IMR-90 (cell line): ENCODE measurements around the gene FNDC3B. TPM values are rescaled to one million over a fixed set of nuclear protein-coding genes. Genes with fewer than 3 reads are reported as not detected.

Experiments used
- ATAC-seq: fragments of 200-7000 bp; cut with Tn5 transposase; 2 replicates; pipeline ENCODE4 v1.9.1; 2020; ENCODE audit warnings: low read depth, mild to moderate bottlenecking, moderate library complexity
- BruUV-seq: library from RNA; stranded (reverse); fragments of 400-500 nt; replicated peaks from 2 replicates; lab custom pipeline; 2021; lab: Mats Ljungman, UMichigan
- CTCF ChIA-PET: fragments of 300-600 bp; formaldehyde crosslinking; extraction: SDS; loops from one replicate; lab custom pipeline; 2021; ENCODE audit warnings: antibody characterized with exemption; lab: Yijun Ruan, JAX
- POLR2A ChIA-PET: fragments of 300-600 bp; sonication (Branson Sonifier 250); formaldehyde crosslinking; loops from one replicate; lab custom pipeline; 2022; ENCODE audit warnings: antibody characterized with exemption; ENCODE audit not compliant: unreplicated experiment; lab: Charles Lee
- DNase-seq: peaks from one replicate; pipeline ENCODE4 v3.0.0; 2013
- H2AFZ ChIP-seq: replicated peaks from 2 replicates; pipeline ENCODE3; 2013; ENCODE audit warnings: low read length, mild to moderate bottlenecking; ENCODE audit not compliant: poor library complexity
- H2AK5ac ChIP-seq: 2 replicates; pipeline ENCODE4 v1.6.1; 2013; ENCODE audit warnings: low read depth, low read length, inconsistent platforms
- H2AK9ac ChIP-seq: replicated peaks from 2 replicates; pipeline ENCODE3; 2013; ENCODE audit warnings: mild to moderate bottlenecking, low read depth, low read length, moderate library complexity; ENCODE audit not compliant: poor library complexity
- H2BK120ac ChIP-seq: 2 replicates; pipeline ENCODE4 v1.6.1; 2013; ENCODE audit warnings: low read depth, low read length, inconsistent platforms
- H2BK15ac ChIP-seq: 3 replicates; pipeline ENCODE4 v1.6.1; 2013; ENCODE audit warnings: low read depth, low read length, inconsistent platforms
- H2BK20ac ChIP-seq: 2 replicates; pipeline ENCODE4 v1.6.1; 2013; ENCODE audit warnings: low read depth, mild to moderate bottlenecking, inconsistent platforms, low read length, moderate library complexity
- H2BK5ac ChIP-seq: 2 replicates; pipeline ENCODE4 v1.6.1; 2013; ENCODE audit warnings: mild to moderate bottlenecking, low read depth, low read length, inconsistent platforms; ENCODE audit not compliant: poor library complexity, severe bottlenecking
- H3K14ac ChIP-seq: replicated peaks from 2 replicates; pipeline ENCODE4 v1.6.1; 2013; ENCODE audit warnings: low read depth, low read length, inconsistent platforms
- H3K18ac ChIP-seq: 2 replicates; pipeline ENCODE4 v1.6.1; 2013; ENCODE audit warnings: low read depth, low read length, control low read depth
- H3K23ac ChIP-seq: 2 replicates; pipeline ENCODE4 v1.6.1; 2013; ENCODE audit warnings: low read depth, low read length, inconsistent platforms
- H3K27ac ChIP-seq: 2 replicates; pipeline ENCODE4 v1.5.1; 2013; ENCODE audit warnings: mild to moderate bottlenecking, control low read depth, low read length; ENCODE audit not compliant: insufficient read depth
- H3K27me3 ChIP-seq: 2 replicates; pipeline ENCODE4 v1.6.1; 2013; ENCODE audit warnings: low read length; ENCODE audit not compliant: control insufficient read depth, insufficient read depth
- H3K36me3 ChIP-seq: 2 replicates; pipeline ENCODE4 v1.6.1; 2013; ENCODE audit warnings: low read length, mixed read lengths; ENCODE audit not compliant: control insufficient read depth, insufficient read depth
- H3K4ac ChIP-seq: 2 replicates; pipeline ENCODE4 v1.6.1; 2013; ENCODE audit warnings: low read depth, low read length, inconsistent platforms
- H3K4me1 ChIP-seq: 2 replicates; pipeline ENCODE4 v1.6.1; 2013; ENCODE audit warnings: low read length, mixed read lengths; ENCODE audit not compliant: control insufficient read depth, insufficient read depth
- H3K4me2 ChIP-seq: 2 replicates; pipeline ENCODE4 v1.6.1; 2013; ENCODE audit warnings: low read depth, mild to moderate bottlenecking, control low read depth, low read length, moderate library complexity
- H3K4me3 ChIP-seq: 2 replicates; pipeline ENCODE4 v1.5.1; 2013; ENCODE audit warnings: low read depth, mild to moderate bottlenecking, control low read depth, low read length, moderate library complexity; ENCODE audit not compliant: insufficient read depth
- H3K56ac ChIP-seq: 2 replicates; pipeline ENCODE4 v1.6.1; 2013; ENCODE audit warnings: low read length, inconsistent platforms; ENCODE audit not compliant: insufficient read depth; ENCODE audit errors: extremely low read depth
- H3K79me1 ChIP-seq, 2 experiments: 2 replicates each; pipeline ENCODE4 v1.6.1; 2013; ENCODE audit warnings: low read length in 2 of 2, inconsistent platforms in 1 of 2, low read depth in 1 of 2
- H3K9ac ChIP-seq: 2 replicates; pipeline ENCODE4 v1.6.1; 2013; ENCODE audit warnings: low read depth, low read length, control low read depth
- H3K9me1 ChIP-seq: 2 replicates; pipeline ENCODE4 v1.6.1; 2013; ENCODE audit warnings: low read length, inconsistent platforms; ENCODE audit not compliant: insufficient read depth
- H3K9me3 ChIP-seq: 2 replicates; pipeline ENCODE4 v1.6.1; 2013; ENCODE audit warnings: low read length; ENCODE audit not compliant: control insufficient read depth, insufficient read depth
- H4K20me1 ChIP-seq: 2 replicates; pipeline ENCODE4 v1.6.1; 2013; ENCODE audit warnings: low read length, inconsistent platforms; ENCODE audit not compliant: insufficient read depth
- H4K5ac ChIP-seq: 2 replicates; pipeline ENCODE4 v1.6.1; 2013; ENCODE audit warnings: mild to moderate bottlenecking, low read depth, low read length, control low read depth
- H4K8ac ChIP-seq, 2 experiments: 2 replicates each; pipeline ENCODE4 v1.6.1; 2013; ENCODE audit warnings: low read depth in 2 of 2, low read length in 2 of 2, control low read depth in 1 of 2, inconsistent platforms in 1 of 2
- H4K91ac ChIP-seq: 2 replicates; pipeline ENCODE4 v1.6.1; 2013; ENCODE audit warnings: low read depth, low read length, inconsistent platforms; ENCODE audit not compliant: insufficient read depth
- BHLHE40 ChIP-seq: fragments of 150-350 bp; IDR thresholded peaks from 2 replicates; pipeline ENCODE4 v1.6.1; 2016; ENCODE audit warnings: mild to moderate bottlenecking, low read depth, low read length
- CEBPB ChIP-seq: IDR thresholded peaks from 2 replicates; pipeline ENCODE4 v1.6.1; 2012; ENCODE audit warnings: low read depth, low read length, improper control_type of control experiment
- CHD1 ChIP-seq: IDR thresholded peaks from 2 replicates; pipeline ENCODE4 v1.6.1; 2012; ENCODE audit warnings: low read depth, low read length, improper control_type of control experiment
- FOS ChIP-seq: fragments of 150-350 bp; IDR thresholded peaks from 2 replicates; pipeline ENCODE4 v1.6.1; 2016; ENCODE audit warnings: low read depth, low read length
- MAFK ChIP-seq: IDR thresholded peaks from 2 replicates; pipeline ENCODE4 v1.6.1; 2012; ENCODE audit warnings: low read depth, low read length, improper control_type of control experiment
- MAZ ChIP-seq: IDR thresholded peaks from 2 replicates; pipeline ENCODE4 v1.6.1; 2012; ENCODE audit warnings: low read depth, mild to moderate bottlenecking, low read length, improper control_type of control experiment, moderate library complexity, borderline replicate concordance
- MXI1 ChIP-seq: IDR thresholded peaks from 2 replicates; pipeline ENCODE4 v1.6.1; 2012; ENCODE audit warnings: low read depth, mild to moderate bottlenecking, low read length, moderate library complexity, borderline replicate concordance
- NFE2L2 ChIP-seq: fragments of 150-350 bp; IDR thresholded peaks from 2 replicates; pipeline ENCODE4 v1.6.1; 2016; ENCODE audit warnings: low read depth, mild to moderate bottlenecking, low read length
- POLR2A ChIP-seq: IDR thresholded peaks from 2 replicates; pipeline ENCODE4 v1.6.1; 2012; ENCODE audit warnings: mild to moderate bottlenecking, low read depth, low read length
- RAD21 ChIP-seq: IDR thresholded peaks from 2 replicates; pipeline ENCODE4 v1.6.1; 2012; ENCODE audit warnings: low read length, improper control_type of control experiment
- RCOR1 ChIP-seq: IDR thresholded peaks from 2 replicates; pipeline ENCODE4 v1.6.1; 2012; ENCODE audit warnings: mild to moderate bottlenecking, low read length, improper control_type of control experiment; ENCODE audit not compliant: insufficient replicate concordance
- RFX5 ChIP-seq: IDR thresholded peaks from 2 replicates; pipeline ENCODE4 v1.8.0; 2012; ENCODE audit warnings: low read depth, mild to moderate bottlenecking, low read length, moderate library complexity
- SMC3 ChIP-seq: fragments of 150-350 bp; IDR thresholded peaks from 2 replicates; pipeline ENCODE4 v1.6.1; 2016; ENCODE audit warnings: low read depth, mild to moderate bottlenecking, antibody characterized with exemption, low read length, moderate library complexity
- dilution Hi-C: fragments of 300-500 bp; cut with HindIII; formaldehyde crosslinking; loops from one replicate; pipeline ENCODE4 v1.14.3; 2018; ENCODE audit warnings: low sequenced_read_pairs; ENCODE audit not compliant: unreplicated experiment
- in situ Hi-C: fragments of 300-500 bp; cut with MboI; formaldehyde crosslinking; loops from 3 replicates; pipeline ENCODE4 v1.14.3; 2019; ENCODE audit warnings: low sequenced_read_pairs, inconsistent platforms, mixed read lengths
- intact Hi-C: fragments of 100-400 bp; cut with micrococcal nuclease; formaldehyde crosslinking; loops from 2 replicates; pipeline ENCODE4 v1.10.0; 2022
- polyA plus RNA-seq, 3 experiments: library from polyadenylated mRNA; depleted of rRNA; stranded (reverse); fragments of >200 nt; gene quantifications; 2 replicates each; pipeline ENCODE4 v1.2.3, GENCODE V29; 2012; ENCODE audit warnings: low replicate concordance in 1 of 3
- total RNA-seq: library from RNA; depleted of rRNA; stranded (reverse); fragments of >200 nt; gene quantifications from 2 replicates; pipeline ENCODE4 v1.2.3, GENCODE V29; 2012
- TF ChIP-seq, protein P1 (sequence below): fragments of 150-350 bp; IDR thresholded peaks from 2 replicates; pipeline ENCODE4 v1.6.1; 2016; ENCODE audit warnings: low read depth, mild to moderate bottlenecking, low read length, moderate library complexity, borderline replicate concordance
- TF ChIP-seq, protein P2 (sequence below): fragments of 150-350 bp; IDR thresholded peaks from 2 replicates; pipeline ENCODE4 v1.6.1; 2017; ENCODE audit warnings: mild to moderate bottlenecking, antibody characterized with exemption, low read length, low read depth
- TF ChIP-seq, protein P3 (sequence below): conservative IDR thresholded peaks from 2 replicates; pipeline ENCODE4 v1.5.1; 2012; ENCODE audit warnings: mild to moderate bottlenecking, low read depth, low read length, improper control_type of control experiment

FNDC3B gene
- total and polyA plus RNA-seq, 2 of the 4 experiments (the other 2 are of a cell fraction), result 23.9 to 150 TPM

DNA sequence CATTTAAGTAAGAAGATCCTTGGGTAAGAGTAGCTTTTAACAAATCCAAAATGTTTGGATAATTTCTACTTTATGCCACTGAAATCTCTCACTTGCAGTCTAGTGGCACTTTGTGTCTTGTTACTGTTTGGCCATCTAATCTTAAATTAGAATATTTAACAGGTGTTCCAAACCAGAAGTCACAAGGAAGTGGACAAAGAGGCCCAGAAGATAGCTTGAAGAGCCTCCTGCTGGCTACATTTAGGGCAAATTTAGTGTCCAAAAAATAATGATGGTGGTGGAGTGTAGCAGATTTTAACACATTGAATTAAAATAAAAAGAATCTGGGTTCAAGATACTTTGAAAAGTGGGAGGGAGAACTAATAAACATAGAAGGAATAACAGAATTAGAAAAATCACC is 236.7 kb downstream of the FNDC3B start:
- no peak overlapping the region for H3K4ac ChIP-seq
- no peak overlapping the region for H2BK15ac ChIP-seq
- H4K20me1 ChIP-seq, result peaks cover 42% of the 10 kb centered on the region

More for the DNA sequence above, 236.7 kb downstream of the FNDC3B start:
- Histone ChIP-seq H3K23ac (no peak overlapping the region), H2BK120ac (no peak overlapping the region), H2AFZ (no peak overlapping the region), H2AK9ac (no peak overlapping the region), H4K5ac (no peak overlapping the region), H2BK20ac (no peak overlapping the region), H3K4me1 (peaks cover 28% of the 10 kb centered on the region), H4K91ac (no peak overlapping the region), H3K79me1 (peaks cover 28 to 75% of the 10 kb centered on the region in 2 experiments), H2BK5ac (no peak overlapping the region), H2AK5ac (no peak overlapping the region), H3K9me3 (no peaks in the 10 kb centered on the region), H3K9ac (no peak overlapping the region), H3K27ac (no peak overlapping the region), H3K56ac (no peak overlapping the region), H3K36me3 (peaks cover 10% of the 10 kb centered on the region), H3K18ac (no peak overlapping the region), H3K9me1 (peaks cover 19% of the 10 kb centered on the region), H3K14ac (no peak overlapping the region), H4K8ac (no peak overlapping the region), H3K27me3 (no peaks in the 10 kb centered on the region), H3K4me3 (no peak overlapping the region), H3K4me2 (no peak overlapping the region)
- dilution Hi-C loops (no loop called here), intact Hi-C loops (no loop called here), in situ Hi-C loops (no loop called here)
- ChIA-PET POLR2A (no interaction called here), CTCF (no interaction called here)
- TF ChIP-seq, protein P1, sequence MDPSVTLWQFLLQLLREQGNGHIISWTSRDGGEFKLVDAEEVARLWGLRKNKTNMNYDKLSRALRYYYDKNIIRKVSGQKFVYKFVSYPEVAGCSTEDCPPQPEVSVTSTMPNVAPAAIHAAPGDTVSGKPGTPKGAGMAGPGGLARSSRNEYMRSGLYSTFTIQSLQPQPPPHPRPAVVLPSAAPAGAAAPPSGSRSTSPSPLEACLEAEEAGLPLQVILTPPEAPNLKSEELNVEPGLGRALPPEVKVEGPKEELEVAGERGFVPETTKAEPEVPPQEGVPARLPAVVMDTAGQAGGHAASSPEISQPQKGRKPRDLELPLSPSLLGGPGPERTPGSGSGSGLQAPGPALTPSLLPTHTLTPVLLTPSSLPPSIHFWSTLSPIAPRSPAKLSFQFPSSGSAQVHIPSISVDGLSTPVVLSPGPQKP, result no peak
- no peak for TF ChIP-seq BHLHE40
- no peak for TF ChIP-seq FOS
- no peak for TF ChIP-seq RAD21
- TF ChIP-seq MXI1, result no peak
- no peak for TF ChIP-seq RCOR1
- TF ChIP-seq MAFK, result no peak
- TF ChIP-seq, protein P2, sequence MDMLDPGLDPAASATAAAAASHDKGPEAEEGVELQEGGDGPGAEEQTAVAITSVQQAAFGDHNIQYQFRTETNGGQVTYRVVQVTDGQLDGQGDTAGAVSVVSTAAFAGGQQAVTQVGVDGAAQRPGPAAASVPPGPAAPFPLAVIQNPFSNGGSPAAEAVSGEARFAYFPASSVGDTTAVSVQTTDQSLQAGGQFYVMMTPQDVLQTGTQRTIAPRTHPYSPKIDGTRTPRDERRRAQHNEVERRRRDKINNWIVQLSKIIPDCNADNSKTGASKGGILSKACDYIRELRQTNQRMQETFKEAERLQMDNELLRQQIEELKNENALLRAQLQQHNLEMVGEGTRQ, result no peak
- no peak for TF ChIP-seq CEBPB
- no peak for TF ChIP-seq CHD1
- no peak for TF ChIP-seq MAZ
- TF ChIP-seq POLR2A, result no peak
- no peak for TF ChIP-seq SMC3
- TF ChIP-seq NFE2L2, result no peak
- TF ChIP-seq, protein P3, sequence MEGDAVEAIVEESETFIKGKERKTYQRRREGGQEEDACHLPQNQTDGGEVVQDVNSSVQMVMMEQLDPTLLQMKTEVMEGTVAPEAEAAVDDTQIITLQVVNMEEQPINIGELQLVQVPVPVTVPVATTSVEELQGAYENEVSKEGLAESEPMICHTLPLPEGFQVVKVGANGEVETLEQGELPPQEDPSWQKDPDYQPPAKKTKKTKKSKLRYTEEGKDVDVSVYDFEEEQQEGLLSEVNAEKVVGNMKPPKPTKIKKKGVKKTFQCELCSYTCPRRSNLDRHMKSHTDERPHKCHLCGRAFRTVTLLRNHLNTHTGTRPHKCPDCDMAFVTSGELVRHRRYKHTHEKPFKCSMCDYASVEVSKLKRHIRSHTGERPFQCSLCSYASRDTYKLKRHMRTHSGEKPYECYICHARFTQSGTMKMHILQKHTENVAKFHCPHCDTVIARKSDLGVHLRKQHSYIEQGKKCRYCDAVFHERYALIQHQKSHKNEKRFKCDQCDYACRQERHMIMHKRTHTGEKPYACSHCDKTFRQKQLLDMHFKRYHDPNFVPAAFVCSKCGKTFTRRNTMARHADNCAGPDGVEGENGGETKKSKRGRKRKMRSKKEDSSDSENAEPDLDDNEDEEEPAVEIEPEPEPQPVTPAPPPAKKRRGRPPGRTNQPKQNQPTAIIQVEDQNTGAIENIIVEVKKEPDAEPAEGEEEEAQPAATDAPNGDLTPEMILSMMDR, result no peak
- no peak for TF ChIP-seq RFX5
- ATAC-seq, result no peak
- no TSS peak for BruUV-seq
- no peak for DNase-seq
